H1 (cell line): ENCODE data around the gene GABRR3. TPM values are rescaled to one million over a fixed set of nuclear protein-coding genes. Genes with fewer than 3 reads are reported as not detected.

Source experiments
- CTCF ChIA-PET: fragments of 300-600 bp; sonication (Branson Sonifier 250); formaldehyde crosslinking; loops from one replicate; lab custom pipeline; 2021; ENCODE audit not compliant: partially characterized antibody; lab: Charles Lee
- POLR2A ChIA-PET: fragments of 300-600 bp; sonication (Branson Sonifier 250); formaldehyde crosslinking; loops from one replicate; lab custom pipeline; 2021; ENCODE audit warnings: inconsistent platforms; ENCODE audit not compliant: partially characterized antibody; lab: Charles Lee
- DNase-seq, 2 experiments: peaks; one replicate each; pipeline versions ENCODE4 v3.0.0 to v3.0.0-alpha.2; 2010 to 2022; ENCODE audit warnings: low spot score in 2 of 2, low read depth in 1 of 2, mixed read lengths in 1 of 2
- FAIRE-seq: peaks from 2 replicates; lab custom pipeline; 2011; peaks lifted over from hg19 to GRCh38; lab: Jason Lieb, UNC
- H2AFZ ChIP-seq: 2 replicates; pipeline ENCODE4 v1.8.1; 2012; ENCODE audit warnings: low read length, inconsistent platforms
- H2AK5ac ChIP-seq: 2 replicates; pipeline ENCODE4 v1.6.1; 2013; ENCODE audit warnings: low read depth, low read length
- H2BK120ac ChIP-seq: replicated peaks from 2 replicates; pipeline ENCODE3; 2013; ENCODE audit warnings: low read depth, low read length, inconsistent platforms
- H2BK12ac ChIP-seq: 2 replicates; pipeline ENCODE4 v1.6.1; 2013; ENCODE audit warnings: low read depth, low read length
- H2BK15ac ChIP-seq: 2 replicates; pipeline ENCODE4 v1.6.1; 2013; ENCODE audit warnings: low read length
- H2BK20ac ChIP-seq: 2 replicates; pipeline ENCODE4 v1.6.1; 2013; ENCODE audit warnings: low read length
- H2BK5ac ChIP-seq: 2 replicates; pipeline ENCODE4 v1.6.1; 2013; ENCODE audit warnings: low read depth, low read length
- H3K14ac ChIP-seq: 2 replicates; pipeline ENCODE4 v1.6.1; 2013; ENCODE audit warnings: inconsistent platforms; ENCODE audit not compliant: insufficient read length
- H3K18ac ChIP-seq: 2 replicates; pipeline ENCODE4 v1.6.1; 2013; ENCODE audit warnings: low read length; ENCODE audit errors: extremely low read depth
- H3K23ac ChIP-seq: 2 replicates; pipeline ENCODE4 v1.6.1; 2013; ENCODE audit warnings: inconsistent platforms; ENCODE audit not compliant: insufficient read length
- H3K23me2 ChIP-seq: 2 replicates; pipeline ENCODE4 v1.6.1; 2013; ENCODE audit warnings: low read depth, low read length
- H3K27ac ChIP-seq: 2 replicates; pipeline ENCODE4 v1.6.1; 2011; ENCODE audit warnings: low read depth, low read length, inconsistent platforms
- H3K27me3 ChIP-seq, 4 experiments: replicated peaks in 1 of 4; 1 replicate in 1 of 4; 2 replicates in 3 of 4; pipeline versions ENCODE4 v1.6.1 to v1.8.1; 2011 to 2013; ENCODE audit warnings: low read length in 3 of 4, mild to moderate bottlenecking in 3 of 4, inconsistent platforms in 2 of 4, mixed read lengths in 2 of 4, moderate library complexity in 1 of 4; ENCODE audit not compliant: control insufficient read depth in 3 of 4, insufficient read depth in 3 of 4; ENCODE audit errors: extremely low read depth in 1 of 4
- H3K36me3 ChIP-seq, 4 experiments: 2 replicates each; pipeline versions ENCODE4 v1.6.1 to v1.8.1; 2011 to 2013; ENCODE audit warnings: mild to moderate bottlenecking in 4 of 4, low read length in 3 of 4, moderate library complexity in 2 of 4, control low read depth in 1 of 4, inconsistent platforms in 1 of 4; ENCODE audit not compliant: insufficient read depth in 4 of 4, control insufficient read depth in 2 of 4
- H3K4ac ChIP-seq: replicated peaks from 2 replicates; pipeline ENCODE3; 2013; ENCODE audit warnings: low read length, low read depth, mixed read lengths, inconsistent platforms; ENCODE audit not compliant: insufficient read length
- H3K4me1 ChIP-seq, 4 experiments: replicated peaks in 1 of 4; 1 replicate in 1 of 4; 2 replicates in 3 of 4; pipeline versions ENCODE4 v1.6.1 to v1.8.1; 2011 to 2013; ENCODE audit warnings: low read length in 3 of 4, inconsistent platforms in 2 of 4, mixed read lengths in 1 of 4; ENCODE audit not compliant: insufficient read depth in 4 of 4, control insufficient read depth in 3 of 4
- H3K4me2 ChIP-seq, 2 experiments: 2 replicates each; pipeline versions ENCODE4 v1.6.1 to v1.8.1; 2011 to 2013; ENCODE audit warnings: low read depth in 2 of 2, low read length in 2 of 2, control low read depth in 1 of 2, inconsistent platforms in 1 of 2, mild to moderate bottlenecking in 1 of 2; ENCODE audit not compliant: insufficient read depth in 1 of 2
- H3K4me3 ChIP-seq, 4 experiments: fragments of 200-600, 300-600 bp in 1 of 4; sonication (generic), shearing (Covaris generic), sonication (Bioruptor Twin) in 1 of 4; 2 replicates each; pipeline versions ENCODE4 v1.5.1 to v1.8.1; 2011 to 2016; ENCODE audit warnings: low read length in 4 of 4, low read depth in 3 of 4, control low read depth in 2 of 4, inconsistent platforms in 2 of 4, mild to moderate bottlenecking in 2 of 4, mixed read lengths in 1 of 4, moderate library complexity in 1 of 4; ENCODE audit not compliant: insufficient read depth in 2 of 4; ENCODE audit errors: extremely low read depth in 1 of 4
- H3K56ac ChIP-seq: replicated peaks from 2 replicates; pipeline ENCODE3; 2013; ENCODE audit warnings: low read depth, mild to moderate bottlenecking, mixed read lengths, low read length, inconsistent platforms; ENCODE audit not compliant: insufficient read length
- H3K79me1 ChIP-seq: 2 replicates; pipeline ENCODE4 v1.6.1; 2013; ENCODE audit warnings: low read depth, low read length, control low read depth
- H3K79me2 ChIP-seq, 2 experiments: 2 replicates each; pipeline versions ENCODE4 v1.6.1 to v1.8.1; 2012 to 2013; ENCODE audit warnings: low read length in 2 of 2, mild to moderate bottlenecking in 2 of 2, inconsistent platforms in 1 of 2; ENCODE audit not compliant: insufficient read depth in 2 of 2, control insufficient read depth in 1 of 2
- H3K9ac ChIP-seq, 4 experiments: replicated peaks in 1 of 4; 1 replicate in 1 of 4; 2 replicates in 3 of 4; pipeline versions ENCODE4 v1.6.1 to v1.8.1; 2011 to 2013; ENCODE audit warnings: low read depth in 3 of 4, low read length in 3 of 4, control low read depth in 2 of 4, mild to moderate bottlenecking in 2 of 4, moderate library complexity in 2 of 4, inconsistent platforms in 1 of 4; ENCODE audit errors: extremely low read depth in 1 of 4
- H3K9me3 ChIP-seq, 2 experiments: 2 replicates each; pipeline versions ENCODE4 v1.6.1 to v1.8.1; 2012 to 2013; ENCODE audit warnings: mild to moderate bottlenecking in 2 of 2, moderate library complexity in 2 of 2, control low read depth in 1 of 2, inconsistent platforms in 1 of 2, low read depth in 1 of 2, low read length in 1 of 2, mixed read lengths in 1 of 2; ENCODE audit not compliant: insufficient read depth in 2 of 2
- H4K20me1 ChIP-seq, 2 experiments: replicated peaks in 1 of 2; 2 replicates each; pipeline versions ENCODE3 to v1.8.1; 2011 to 2013; ENCODE audit warnings: inconsistent platforms in 2 of 2, low read length in 2 of 2, mild to moderate bottlenecking in 1 of 2; ENCODE audit not compliant: insufficient read depth in 2 of 2, control insufficient read depth in 1 of 2
- H4K5ac ChIP-seq: 2 replicates; pipeline ENCODE4 v1.6.1; 2013; ENCODE audit warnings: low read length, low read depth, mixed read lengths, inconsistent platforms; ENCODE audit not compliant: insufficient read length
- H4K8ac ChIP-seq: 2 replicates; pipeline ENCODE4 v1.8.0; 2013; ENCODE audit warnings: mild to moderate bottlenecking, moderate library complexity, low read length, inconsistent platforms; ENCODE audit not compliant: insufficient read depth; ENCODE audit errors: extremely low read depth
- H4K91ac ChIP-seq: replicated peaks from 2 replicates; pipeline ENCODE3; 2013; ENCODE audit warnings: low read length, mixed read lengths, inconsistent platforms; ENCODE audit not compliant: insufficient read length
- CBX5 ChIP-seq: fragments of 300-800, 300-1000 bp; sonication (generic); IDR thresholded peaks from 2 replicates; pipeline ENCODE4 v1.7.1; 2016; ENCODE audit warnings: antibody characterized with exemption, low read length, low read depth
- CTCF ChIP-seq, 3 experiments: IDR thresholded peaks; 1 replicate in 2 of 3; 2 replicates in 1 of 3; pipeline versions ENCODE4 v1.5.1 to v1.6.1; 2011; ENCODE audit warnings: low read length in 3 of 3, mild to moderate bottlenecking in 3 of 3, inconsistent platforms in 2 of 3, low read depth in 1 of 3, moderate library complexity in 1 of 3; ENCODE audit not compliant: insufficient read depth in 1 of 3; ENCODE audit errors: control extremely low read depth in 1 of 3
- NRF1 ChIP-seq: IDR thresholded peaks from 2 replicates; pipeline ENCODE4 v1.6.1; 2011; ENCODE audit warnings: mild to moderate bottlenecking, low read depth, low read length, improper control_type of control experiment
- PHF8 ChIP-seq: fragments of 200-600 bp; sonication (generic); conservative IDR thresholded peaks from 2 replicates; pipeline ENCODE4 v1.7.1; 2012; ENCODE audit warnings: low read depth, mild to moderate bottlenecking, inconsistent platforms, low read length, moderate library complexity
- POLR2A ChIP-seq, 2 experiments: IDR thresholded peaks; 1 replicate in 1 of 2; 2 replicates in 1 of 2; pipeline ENCODE4 v1.6.1; 2011; ENCODE audit warnings: low read depth in 2 of 2, low read length in 2 of 2, mild to moderate bottlenecking in 2 of 2; ENCODE audit errors: control extremely low read depth in 1 of 2
- RFX5 ChIP-seq: IDR thresholded peaks from 2 replicates; pipeline ENCODE4 v1.6.1; 2011; ENCODE audit warnings: low read depth, low read length, improper control_type of control experiment, borderline replicate concordance
- RNF2 ChIP-seq: fragments of 200-900, 300-1000 bp; sonication (generic); IDR thresholded peaks from 2 replicates; pipeline ENCODE4 v1.7.1; 2016; ENCODE audit warnings: borderline replicate concordance, low read depth, mild to moderate bottlenecking, antibody characterized with exemption, low read length; ENCODE audit not compliant: poor library complexity, severe bottlenecking; ENCODE audit errors: missing control alignments
- SIX5 ChIP-seq: IDR thresholded peaks from 2 replicates; pipeline ENCODE4 v1.6.1; 2011; ENCODE audit warnings: mild to moderate bottlenecking, low read depth, low read length
- TAF1 ChIP-seq: IDR thresholded peaks from 2 replicates; pipeline ENCODE4 v1.6.1; 2011; ENCODE audit warnings: mild to moderate bottlenecking, low read depth, low read length
- ZNF274 ChIP-seq: IDR thresholded peaks from 2 replicates; pipeline ENCODE4 v1.7.0; 2012; ENCODE audit warnings: low read length, borderline replicate concordance; ENCODE audit errors: extremely low read depth
- WGBS, 2 experiments: shearing (Covaris generic) in 1 of 2; methylation state at CpG; one replicate each; pipeline versions ENCODE4 v1.1.6 to v1.1.7; 2013 to 2015; ENCODE audit warnings: low lambda C conversion rate in 2 of 2, mixed read lengths in 2 of 2, inconsistent platforms in 1 of 2, low coverage in 1 of 2, missing lambda C conversion rate in 1 of 2; ENCODE audit not compliant: insufficient replicate concordance in 2 of 2, insufficient coverage in 1 of 2, insufficient read length in 1 of 2; ENCODE audit errors: extremely low coverage in 1 of 2, missing lambda C conversion rate in 1 of 2; 5-methylcytosine and 5-hydroxymethylcytosine counted together
- polyA plus RNA-seq, 7 experiments: library from polyadenylated mRNA; depleted of rRNA in 3 of 7; stranded (reverse) in 5 of 7; unstranded in 2 of 7; fragments of >200 nt in 5 of 7; fragments of 200-250 nt in 2 of 7; gene quantifications; 1 replicate in 5 of 7; 2 replicates in 1 of 7; 4 replicates in 1 of 7; pipeline versions ENCODE4 v1.2.1 to v1.2.3, GENCODE V29; 2011 to 2013; ENCODE audit warnings: missing spikeins in 2 of 7, mixed read lengths in 2 of 7
- total RNA-seq: library from RNA; stranded (reverse); fragmentation: NEBNext Ultra II Directional; extraction: Animal tissue kit (Norgen Biotek cat#: 25700); gene quantifications from 2 replicates; pipeline ENCODE4 v1.2.1, GENCODE V29; 2021

Gene GABRR3
- total and polyA plus RNA-seq, 2 of the 8 experiments (the other 6 are each of a cell fraction or from before 2014, with no cell fraction given), result not detected

GRCh38 chr3:97958396-97958795 is 76.7 kb downstream of the GABRR3 start:
- FAIRE-seq (no peak), DNase-seq (no peak)
- Histone ChIP-seq H3K18ac (no peak overlapping the region), H3K79me1 (no peaks in the 10 kb centered on the region), H3K56ac (no peak overlapping the region), H3K79me2 (no peaks in the 10 kb centered on the region), H3K27me3 (no peaks in the 10 kb centered on the region), H2BK5ac (no peak overlapping the region), H2BK20ac (no peak overlapping the region), H2BK15ac (no peak overlapping the region), H4K20me1 (no peaks in the 10 kb centered on the region), H2AFZ (no peak overlapping the region), H2AK5ac (no peak overlapping the region), H3K4ac (no peak overlapping the region), H3K23me2 (no peaks in the 10 kb centered on the region), H3K9ac (no peak overlapping the region), H3K9me3 (no peaks in the 10 kb centered on the region), H4K8ac (no peak overlapping the region), H3K23ac (no peak overlapping the region), H3K4me2 (no peak overlapping the region), H4K5ac (no peak overlapping the region), H3K4me1 (no peaks in the 10 kb centered on the region), H2BK120ac (no peak overlapping the region), H3K36me3 (peaks cover 0 to 2% (median 0%) of the 10 kb centered on the region in 4 experiments; a peak in 1 of 8 replicates), H3K14ac (no peak overlapping the region), H3K4me3 (no peak overlapping the region), H4K91ac (no peak overlapping the region), H3K27ac (no peak overlapping the region), H2BK12ac (no peak overlapping the region)
- ChIA-PET POLR2A (interaction anchor here (0.9 kb wide), 1 partner anchor 9 kb away, joined by 3 read pairs; no protein-coding TSS in a partner anchor), CTCF (no interaction called here)
- 87% methylated on average over 2 of the region's 2 CpGs; no CpG with 5 or more reads in 1 of the 2 experiments for WGBS, 2 experiments
- TF ChIP-seq POLR2A (IDR thresholded peaks at IDR 0.05; ENCODE audit: control extremely low read depth in 1 of 2, low read depth in 2 of 2, low read length in 2 of 2), result no peak
- no peak for TF ChIP-seq CBX5
- no peak for TF ChIP-seq CTCF (IDR thresholded peaks at IDR 0.05; ENCODE audit: control extremely low read depth in 1 of 3, insufficient read depth in 1 of 3, low read depth in 1 of 3, low read length in 3 of 3)
- TF ChIP-seq SIX5, result no peak
- no peak for TF ChIP-seq ZNF274
- TF ChIP-seq TAF1, result no peak
- TF ChIP-seq RFX5, result no peak
- TF ChIP-seq RNF2, result no peak
- TF ChIP-seq PHF8, result no peak
- no peak for TF ChIP-seq NRF1
